T-helper 22 cell (primary cell): Measurements from ENCODE around the gene EML5.
A peak's percentile ranks its signal among the peaks of the same experiment; 100 is the strongest.

Experiments
- DNase-seq: peaks from one replicate; pipeline ENCODE4 v3.0.0-alpha.2; 2020; ENCODE audit warnings: low read depth

The EML5 gene

DNA sequence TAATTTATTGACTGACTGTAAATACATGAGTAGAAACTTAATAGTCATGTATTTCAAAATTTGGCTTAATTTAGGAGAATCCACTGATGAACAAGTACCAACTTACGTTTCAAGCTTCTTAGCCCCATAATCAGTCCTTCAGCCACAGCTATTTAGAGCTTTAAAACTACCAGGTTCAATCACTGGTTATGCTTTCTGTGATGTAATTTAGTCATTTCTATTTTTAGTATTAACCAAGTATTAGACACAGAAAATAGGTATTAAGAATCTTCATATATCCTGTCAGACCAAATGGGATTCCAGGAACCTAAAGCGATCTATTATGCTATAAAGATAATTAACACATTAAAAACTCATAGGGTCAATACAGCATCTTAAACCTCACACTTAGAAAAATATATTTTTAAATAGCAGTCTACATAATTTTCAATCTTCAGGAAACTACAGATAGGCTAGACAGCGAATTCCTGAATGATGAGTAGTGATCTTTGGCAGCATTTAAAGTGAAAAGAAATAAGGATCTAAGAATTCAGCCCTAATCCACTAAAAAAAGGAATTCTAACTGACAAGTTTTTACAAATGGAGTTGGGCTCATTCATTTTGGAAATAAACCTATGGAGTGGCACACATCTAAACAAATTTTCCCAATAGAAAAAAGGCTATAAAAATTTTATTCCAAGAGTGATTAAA, 178.4 kb downstream of the EML5 start:
- no peak for DNase-seq

DNA sequence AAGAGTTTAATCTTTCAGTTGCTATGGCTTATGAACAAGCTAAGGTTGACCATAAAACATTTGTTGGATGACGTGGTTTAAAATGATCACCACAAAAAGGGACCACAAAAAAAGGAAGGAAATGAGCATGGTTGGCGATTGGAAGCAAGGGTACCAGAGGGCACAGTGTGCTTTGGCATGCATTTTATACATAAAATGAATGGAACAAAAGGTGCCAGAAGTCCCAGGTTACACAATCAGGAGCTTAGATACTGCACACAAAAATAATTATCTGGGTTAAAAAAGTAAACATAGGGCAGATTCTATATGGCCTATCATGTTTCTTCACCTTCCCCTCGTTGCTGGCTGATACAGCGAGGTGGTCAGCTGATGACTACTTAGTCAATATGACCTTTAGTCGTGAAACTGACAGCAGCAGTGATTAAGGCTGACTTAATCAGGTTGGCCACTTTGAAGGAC, 179.2 kb downstream of the EML5 start:
- DNase-seq, result no peak

GRCh38 chr14:88612981-88613380, 179.8 kb downstream of the EML5 start:
- DNase-seq, result no peak

DNA sequence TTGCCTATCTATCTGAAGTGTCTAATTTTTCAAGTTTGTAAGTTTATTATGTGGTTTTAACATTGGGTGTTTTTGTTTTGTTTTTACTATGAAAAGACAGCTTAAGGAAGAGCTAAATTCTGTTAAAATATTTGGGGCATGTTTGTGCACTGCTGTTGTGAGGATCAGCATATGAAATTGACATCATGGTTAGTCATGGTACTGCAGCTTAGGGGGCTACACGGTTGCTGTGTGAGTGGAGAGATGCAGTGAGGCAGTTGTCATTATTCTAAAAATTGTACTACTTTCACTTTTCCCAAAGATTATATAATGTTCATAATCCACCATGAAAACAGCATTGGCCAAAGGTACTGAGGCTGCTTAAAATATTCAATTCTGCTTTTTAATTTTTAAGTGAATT, 180.9 kb downstream of the EML5 start:
- no peak for DNase-seq

DNA sequence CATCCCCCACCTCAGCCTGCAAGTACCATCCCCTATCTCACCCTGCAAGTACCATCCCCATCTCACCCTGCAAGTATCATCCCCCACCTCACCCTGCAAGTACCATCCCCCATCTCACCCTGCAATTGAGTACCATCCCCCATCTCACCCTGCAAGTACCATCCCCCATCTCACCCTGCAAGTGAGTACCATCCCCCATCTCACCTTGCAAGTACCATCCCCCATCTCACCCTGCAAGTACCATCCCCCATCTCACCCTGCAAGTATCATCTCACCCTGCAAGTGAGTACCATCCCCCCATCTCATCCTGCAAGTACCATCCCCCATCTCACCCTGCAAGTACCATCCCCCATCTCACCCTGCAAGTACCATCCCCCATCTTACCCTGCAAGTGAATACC, 184.9 kb downstream of the EML5 start:
- DNase-seq, result no peak

GRCh38 chr14:88605594-88605993, 187.2 kb downstream of the EML5 start:
- DNase-seq, result no peak

DNA sequence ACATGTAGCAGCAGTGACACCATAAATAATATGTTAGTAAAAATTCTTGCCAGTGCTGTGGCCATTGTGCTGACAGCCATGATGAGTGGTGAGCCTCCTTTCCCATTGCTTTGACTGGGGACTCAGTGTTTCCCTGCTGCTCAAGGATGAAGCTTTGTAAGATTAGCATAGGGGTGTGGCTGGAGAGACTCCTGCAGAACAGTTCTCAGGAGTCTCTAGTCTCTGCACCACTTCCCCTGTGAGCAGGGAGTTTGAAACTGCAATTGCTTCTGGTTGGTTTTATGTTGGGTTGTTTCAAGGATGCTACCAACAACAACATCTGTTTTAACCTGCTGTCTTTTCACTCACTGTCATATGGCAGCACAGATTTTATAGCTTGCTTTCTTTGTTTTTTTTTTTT, 188.5 kb downstream of the EML5 start:
- no peak for DNase-seq

- no peak for DNase-seq
Observed at GRCh38 chr14:88599761-88600439, 192.9 kb downstream of the EML5 start.

- no peak for DNase-seq
Observed at GRCh38 chr14:88599326-88599725, 193.4 kb downstream of the EML5 start.

DNA sequence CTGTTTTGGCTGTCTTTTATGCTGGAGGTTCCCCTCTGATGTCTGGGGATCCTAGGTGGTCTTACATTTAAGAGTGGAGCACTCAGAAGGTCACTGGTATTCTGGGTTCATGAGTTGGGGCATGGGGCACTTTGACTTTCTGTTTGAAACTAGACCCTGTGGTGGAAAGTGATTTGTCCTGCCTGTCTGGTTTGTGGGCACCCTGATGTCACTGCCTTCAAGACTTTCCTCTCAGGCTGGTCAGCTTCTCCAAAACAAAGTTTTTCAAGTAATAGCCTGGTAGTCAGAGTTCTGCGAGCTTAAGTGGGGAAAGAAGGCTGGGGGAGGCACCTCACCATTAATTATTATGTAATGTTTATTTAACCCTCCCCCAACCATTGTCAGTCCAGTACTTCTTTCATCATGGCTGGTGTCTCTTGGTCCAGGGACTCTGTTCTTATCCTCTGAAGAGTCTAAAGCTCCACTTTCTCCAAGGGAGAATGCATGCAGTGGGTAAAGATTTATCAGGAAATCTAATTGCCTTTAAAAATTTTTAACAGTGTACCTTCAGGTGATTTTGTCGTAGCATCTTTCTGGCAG, 194.6 kb downstream of the EML5 start:
- DNase-seq, result no peak

- no peak for DNase-seq
Observed at GRCh38 chr14:88597601-88598000, 195.2 kb downstream of the EML5 start.

DNA sequence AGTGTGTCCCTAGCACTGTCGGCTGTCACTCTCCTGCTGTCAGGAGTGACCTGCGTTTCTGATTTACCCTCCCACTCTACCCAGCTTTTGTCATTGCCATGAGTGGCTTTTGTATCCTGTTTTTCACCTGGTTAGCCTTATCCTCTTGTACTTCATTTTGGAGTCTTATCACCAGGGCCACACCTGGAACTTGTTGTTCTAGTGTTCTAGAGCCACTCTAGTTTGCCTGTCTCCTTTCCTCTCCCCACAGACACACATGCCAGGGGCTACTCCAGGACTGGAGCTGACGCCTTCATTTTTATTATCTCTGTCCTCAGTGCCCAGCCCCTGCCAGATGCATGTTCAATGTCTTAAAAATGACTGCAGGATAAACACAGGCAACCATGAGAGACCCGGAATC, 195.7 kb downstream of the EML5 start:
- no peak for DNase-seq

DNA sequence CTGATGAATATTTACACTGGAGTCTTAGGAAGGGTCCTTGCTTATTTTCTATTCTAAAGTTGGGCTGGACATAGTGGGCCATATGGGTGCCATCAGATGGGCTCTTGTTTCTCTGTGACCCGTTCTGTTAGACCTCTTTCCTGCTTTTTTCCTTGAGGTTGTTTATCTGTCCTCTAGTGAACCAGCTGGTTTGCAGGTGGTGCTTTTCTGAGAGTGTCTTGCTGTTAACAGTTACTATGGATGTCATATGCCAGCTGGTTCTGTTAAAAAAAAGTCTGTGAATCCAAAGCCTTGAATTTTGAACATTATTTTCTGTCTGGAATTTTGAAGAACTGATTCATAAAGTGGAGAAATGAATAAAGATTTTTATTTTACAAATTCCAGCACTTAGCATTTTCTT, 200.7 kb downstream of the EML5 start:
- no peak for DNase-seq

DNA sequence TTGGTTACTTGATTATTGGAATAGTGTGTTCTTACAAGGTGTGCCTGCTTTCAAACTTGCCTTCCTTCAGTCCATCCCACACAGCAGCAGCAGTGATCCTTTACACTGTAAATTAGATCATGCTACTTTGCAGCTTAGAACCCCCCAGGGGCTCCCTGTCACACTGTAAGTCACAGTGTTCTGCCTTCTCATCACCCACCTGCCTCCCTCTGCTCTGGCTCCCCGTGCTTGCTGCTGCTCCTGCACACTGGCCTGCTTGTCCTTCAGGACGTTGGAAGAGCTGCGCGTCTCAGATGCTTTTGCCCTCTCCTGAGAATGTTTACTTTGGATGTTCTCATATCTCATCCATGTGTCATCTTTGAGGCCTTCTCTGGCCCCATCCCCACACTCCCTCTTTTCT, 202.6 kb downstream of the EML5 start:
- DNase-seq, result no peak

GRCh38 chr14:88588081-88588480, 204.7 kb downstream of the EML5 start:
- no peak for DNase-seq

DNA sequence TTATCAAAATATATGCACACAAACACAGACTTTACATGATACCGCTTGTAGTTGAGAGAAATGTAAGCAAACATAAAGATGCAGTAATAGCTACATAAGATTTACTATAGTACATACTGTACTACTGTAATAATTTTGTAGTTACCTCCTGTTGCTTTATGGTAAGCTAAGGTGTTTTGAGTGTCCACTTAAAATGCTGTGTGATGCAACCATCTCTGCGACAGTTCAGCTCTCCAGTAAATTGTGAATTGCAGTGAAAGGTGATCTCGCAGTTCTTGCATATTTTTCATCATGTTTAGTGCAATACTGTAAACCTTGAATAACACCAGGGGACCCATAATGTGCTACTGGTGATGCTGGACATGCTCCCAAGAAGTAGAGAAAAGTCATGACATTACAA, 208.3 kb downstream of the EML5 start:
- no peak for DNase-seq

DNA sequence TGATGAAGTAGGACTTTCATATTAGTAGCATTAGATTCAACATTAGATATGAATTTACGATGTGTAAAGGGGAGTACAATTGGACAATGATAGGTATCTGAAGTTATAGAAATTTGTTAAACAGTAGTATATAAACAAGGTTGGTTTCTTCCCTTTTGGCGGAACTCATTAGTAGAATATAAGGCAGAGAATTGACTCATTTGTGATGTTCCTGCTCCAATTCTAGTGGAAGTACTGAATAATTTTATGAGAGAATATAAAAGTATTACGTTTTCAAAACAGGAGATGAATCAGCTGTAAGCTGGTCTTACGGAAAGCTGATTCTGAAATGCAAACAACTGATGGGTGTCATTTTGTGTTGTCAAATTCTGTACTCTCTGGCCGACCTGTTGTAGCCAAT, 216.5 kb downstream of the EML5 start:
- no peak for DNase-seq

DNA sequence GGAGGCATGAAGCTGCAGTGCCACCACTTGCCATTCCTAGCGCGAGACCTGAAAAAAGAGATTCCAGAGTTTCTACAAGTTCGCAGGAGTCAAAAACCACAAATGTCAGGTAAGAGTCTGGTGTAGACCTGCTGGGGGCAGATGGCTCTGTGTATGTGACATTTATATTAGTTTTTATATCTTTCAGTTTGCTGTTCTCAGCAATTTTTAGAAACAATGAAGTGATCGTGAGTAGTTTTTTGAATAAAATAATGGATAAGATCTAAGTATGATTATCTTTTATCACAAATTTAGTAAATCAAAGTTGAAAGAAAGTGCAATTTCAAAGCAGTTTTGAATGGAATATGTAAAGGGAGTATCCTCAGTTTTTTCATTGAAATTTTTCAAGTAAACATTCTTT, 220.6 kb downstream of the EML5 start:
- no peak for DNase-seq

- no peak for DNase-seq
Observed at GRCh38 chr14:88568196-88568595, 224.6 kb downstream of the EML5 start.

- DNase-seq, result no peak
Observed at GRCh38 chr14:88565427-88565826, 227.3 kb downstream of the EML5 start.

DNA sequence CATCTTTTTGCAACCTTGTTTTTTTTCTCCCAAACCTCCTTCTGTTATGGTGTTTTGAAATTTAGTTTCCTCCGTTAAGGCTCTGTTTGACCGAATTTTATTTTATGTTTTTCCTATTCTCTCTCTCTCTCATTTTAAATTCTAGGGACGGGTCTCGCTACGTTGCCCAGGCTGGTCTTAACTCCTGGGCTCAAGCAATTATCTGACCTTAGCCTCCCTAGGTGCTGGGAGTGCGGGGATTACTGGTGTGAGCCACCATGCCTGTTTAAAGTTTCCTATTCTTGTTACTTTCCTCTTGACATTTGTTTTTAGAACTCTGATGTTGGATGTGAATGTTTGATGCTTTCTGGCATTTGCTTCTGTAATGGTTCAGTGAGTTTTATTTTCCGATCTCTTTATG, 228.9 kb downstream of the EML5 start:
- DNase-seq, result no peak

- DNase-seq, result peak; percentile 71
Observed at GRCh38 chr14:88562831-88563686, 229.7 kb downstream of the EML5 start, which contains the start of gene ZC3H14. ZC3H14 (plus strand) TSS chr14:88563037; CDS start chr14:88563134, 97 bp downstream.

DNA sequence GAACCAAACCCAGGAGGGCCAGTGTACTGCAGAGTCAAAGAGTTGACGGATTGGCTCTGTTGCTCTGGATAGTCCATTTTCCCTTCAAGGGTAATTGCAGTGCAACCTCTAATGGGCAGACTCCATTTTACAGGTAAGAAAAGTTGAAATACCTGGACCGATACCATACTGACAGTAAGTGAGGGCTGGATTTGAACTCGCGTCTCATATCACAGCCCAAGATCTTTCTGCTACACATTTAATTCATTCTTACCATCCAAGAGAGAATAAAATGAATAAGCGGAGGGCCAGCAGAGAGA, 230.3 kb downstream of the EML5 start:
- no peak for DNase-seq
